ENCODE results near the gene OR1K1. TPM values are rescaled to one million over a fixed set of nuclear protein-coding genes. Genes with fewer than 3 reads are reported as not detected.

The OR1K1 gene
- total and polyA plus RNA-seq, 8 donors: not detected

- WGBS, 5 donors: 80 to 91% (median 89%) methylated on average over 5 of the region's 5 CpGs
- Histone ChIP-seq H3K27me3 (no peaks in the 10 kb centered on the region), H3K4me3 (no peak overlapping the region), H3K36me3 (no peaks in the 10 kb centered on the region), H3K27ac (no peak overlapping the region), H3K9me3 (no peaks in the 10 kb centered on the region), H3K4me1 (no peaks in the 10 kb centered on the region)
- no peak for TF ChIP-seq POLR2AphosphoS5 (IDR thresholded peaks at IDR 0.05)
- intact Hi-C loops (cut with DNase I; ENCODE audit: low total_unique reads): no loop called here
- no peak for DNase-seq
Observed at GRCh38 chr9:122791872-122792669, 7.9 kb upstream of the OR1K1 start.

- H3K27ac ChIP-seq: no peak overlapping the region
- H3K4me1 ChIP-seq: no peaks in the 10 kb centered on the region
- no peaks in the 10 kb centered on the region for H3K27me3 ChIP-seq
- no peaks in the 10 kb centered on the region for H3K36me3 ChIP-seq
- intact Hi-C loops (cut with DNase I; ENCODE audit: low total_unique reads): no loop called here
- no peak overlapping the region for H3K4me3 ChIP-seq
- no peaks in the 10 kb centered on the region for H3K9me3 ChIP-seq
- WGBS, 5 donors: 79 to 84% (median 81%) methylated on average over 6 of the region's 6 CpGs
- DNase-seq: no peak
- TF ChIP-seq POLR2A (IDR thresholded peaks at IDR 0.05) (no peak), CTCF (IDR thresholded peaks at IDR 0.05) (no peak), EP300 (IDR thresholded peaks at IDR 0.05) (no peak), POLR2AphosphoS5 (IDR thresholded peaks at IDR 0.05) (no peak)
Observed at GRCh38 chr9:122797316-122798063, 2.4 kb upstream of the OR1K1 start.

DNA sequence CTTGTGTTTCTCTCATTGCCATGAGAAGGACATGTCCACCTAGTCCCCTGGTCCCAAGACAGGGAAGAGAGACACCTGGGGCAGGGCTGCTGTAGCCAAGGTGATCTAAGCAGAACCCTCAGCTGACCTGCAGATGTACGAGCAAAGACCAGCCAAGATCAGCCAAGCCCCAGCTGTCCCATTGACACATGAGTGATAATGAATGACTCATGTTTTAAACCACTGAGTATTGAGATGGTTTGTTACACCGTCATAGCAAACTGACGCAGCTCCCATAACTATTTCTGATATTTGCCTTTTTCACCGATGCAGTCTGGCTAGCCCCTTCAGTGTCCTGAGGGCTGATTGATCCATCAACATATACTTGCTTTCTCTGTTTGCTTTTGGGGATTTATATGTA is 6.7 kb downstream of the OR1K1 start:
- no peak for DNase-seq
- WGBS, 5 donors: 81 to 91% (median 84%) methylated on average over 4 of the region's 4 CpGs
- intact Hi-C loops (cut with DNase I; ENCODE audit: low total_unique reads): no loop called here
- no peaks in the 10 kb centered on the region for H3K27me3 ChIP-seq
- H3K36me3 ChIP-seq: no peaks in the 10 kb centered on the region
- no peaks in the 10 kb centered on the region for H3K9me3 ChIP-seq
- no peak overlapping the region for H3K4me3 ChIP-seq
- H3K27ac ChIP-seq: no peak overlapping the region
- TF ChIP-seq POLR2AphosphoS5 (IDR thresholded peaks at IDR 0.05): no peak
- TF ChIP-seq EP300 (IDR thresholded peaks at IDR 0.05): no peak
- no peak for TF ChIP-seq CTCF (IDR thresholded peaks at IDR 0.05)
- TF ChIP-seq POLR2A (IDR thresholded peaks at IDR 0.05): no peak
- H3K4me1 ChIP-seq: peaks cover 0 to 18% (median 10%) of the 10 kb centered on the region in 4 donors

GRCh38 chr9:122807271-122807900 is 7.5 kb downstream of the OR1K1 start:
- no peak overlapping the region for H3K4me3 ChIP-seq
- H3K4me1 ChIP-seq: peaks cover 0 to 18% (median 10%) of the 10 kb centered on the region in 4 donors
- intact Hi-C loops (cut with DNase I; ENCODE audit: low total_unique reads): no loop called here
- no peaks in the 10 kb centered on the region for H3K36me3 ChIP-seq
- DNase-seq: no peak
- H3K27ac ChIP-seq: no peak overlapping the region
- no peaks in the 10 kb centered on the region for H3K9me3 ChIP-seq
- no peaks in the 10 kb centered on the region for H3K27me3 ChIP-seq
- 78 to 91% (median 86%) methylated on average over 1 of the region's 1 CpG for WGBS, 5 donors
- TF ChIP-seq POLR2AphosphoS5 (IDR thresholded peaks at IDR 0.05) (no peak), CTCF (IDR thresholded peaks at IDR 0.05) (no peak), POLR2A (IDR thresholded peaks at IDR 0.05) (no peak), EP300 (IDR thresholded peaks at IDR 0.05) (no peak)
